HepG2 (cell line): Measurements from ENCODE around the gene UTS2R. TPM values are rescaled to one million over a fixed set of nuclear protein-coding genes. Genes with fewer than 3 reads are reported as not detected.
A peak's percentile ranks its signal among the peaks of the same experiment; 100 is the strongest.

Experiments used
- ARNT ChIP-seq: fragments of 450-650 bp; IDR thresholded peaks from 2 replicates; pipeline ENCODE4 v1.6.1; 2017
- DNMT1 ChIP-seq: sonication (generic); formaldehyde crosslinking; IDR thresholded peaks from 2 replicates; pipeline ENCODE4 v1.5.1; 2020; ENCODE audit warnings: mild to moderate bottlenecking, missing genetic modification reagents
- GATAD1 ChIP-seq: IDR thresholded peaks from 2 replicates; pipeline ENCODE4 v1.6.1; 2016; ENCODE audit warnings: missing genetic modification reagents, missing compliant biosample characterization
- JDP2 ChIP-seq: sonication (generic); formaldehyde crosslinking; IDR thresholded peaks from 2 replicates; pipeline ENCODE4 v1.8.1; 2022; ENCODE audit warnings: missing genetic modification reagents, borderline replicate concordance
- MAFK ChIP-seq, 2 experiments: IDR thresholded peaks in 1 of 2; conservative IDR thresholded peaks in 1 of 2; 2 replicates each; pipeline ENCODE4 v1.6.1; 2011; ENCODE audit warnings: improper control_type of control experiment in 2 of 2, low read length in 2 of 2
- MED13 ChIP-seq: sonication (generic); formaldehyde crosslinking; IDR thresholded peaks from 2 replicates; pipeline ENCODE4 v1.5.0; 2020; ENCODE audit warnings: missing genetic modification reagents
- PAF1 ChIP-seq: IDR thresholded peaks from 2 replicates; pipeline ENCODE4 v1.6.1; 2016; ENCODE audit warnings: missing genetic modification reagents, missing compliant biosample characterization
- SMARCC2 ChIP-seq: fragments of 450-650 bp; IDR thresholded peaks from 2 replicates; pipeline ENCODE4 v1.6.1; 2017; ENCODE audit warnings: antibody characterized with exemption, mild to moderate bottlenecking
- YEATS2 ChIP-seq: sonication (generic); formaldehyde crosslinking; IDR thresholded peaks from 2 replicates; pipeline ENCODE4 v1.4.0; 2020; ENCODE audit warnings: missing genetic modification reagents, borderline replicate concordance
- ZFP36 ChIP-seq: fragments of 150-350 bp; IDR thresholded peaks from 2 replicates; pipeline ENCODE4 v1.6.1; 2018; ENCODE audit warnings: borderline replicate concordance, low read length, low read depth; ENCODE audit not compliant: partially characterized antibody
- ZFP36L2 ChIP-seq: sonication (generic); formaldehyde crosslinking; IDR thresholded peaks from 2 replicates; pipeline ENCODE4 v1.4.0; 2020; ENCODE audit warnings: missing genetic modification reagents
- ZNF121 ChIP-seq: sonication (generic); formaldehyde crosslinking; IDR thresholded peaks from 2 replicates; pipeline ENCODE4 v1.5.0; 2020; ENCODE audit warnings: mild to moderate bottlenecking, missing genetic modification reagents
- ZNF142 ChIP-seq: sonication (generic); formaldehyde crosslinking; IDR thresholded peaks from 2 replicates; pipeline ENCODE4 v1.4.0; 2020; ENCODE audit warnings: missing genetic modification reagents
- ZNF282 ChIP-seq: fragments of 450-650 bp; IDR thresholded peaks from 2 replicates; pipeline ENCODE4 v1.6.1; 2018; ENCODE audit not compliant: partially characterized antibody
- ZNF407 ChIP-seq: sonication (generic); formaldehyde crosslinking; IDR thresholded peaks from one replicate; pipeline ENCODE4 v1.5.1; 2020; ENCODE audit warnings: mild to moderate bottlenecking, missing genetic modification reagents; ENCODE audit errors: not compliant biosample characterization
- ZZZ3 ChIP-seq: sonication (generic); formaldehyde crosslinking; IDR thresholded peaks from 2 replicates; pipeline ENCODE4 v1.4.0; 2020; ENCODE audit warnings: missing genetic modification reagents, mild to moderate bottlenecking, borderline replicate concordance
- polyA plus RNA-seq, 8 experiments: library from polyadenylated mRNA; depleted of rRNA in 3 of 8; stranded (reverse) in 7 of 8; unstranded in 1 of 8; fragments of >200 nt; fragmentation: Illumina TruSeq in 4 of 8; extraction: Trizol in 4 of 8; gene quantifications; 2 replicates each; pipeline versions ENCODE4 v1.2.1 to v1.2.3, GENCODE V29; 2011 to 2016; ENCODE audit warnings: low read depth in 4 of 8, missing spikeins in 1 of 8, mixed read lengths in 1 of 8; ENCODE audit not compliant: insufficient read depth in 1 of 8
- total RNA-seq, 5 experiments: library from RNA; depleted of rRNA; stranded (reverse); fragments of >200 nt; fragmentation: Illumina TruSeq; extraction: Trizol; gene quantifications; 2 replicates each; pipeline ENCODE4 v1.2.3, GENCODE V29; 2016; ENCODE audit warnings: low read depth in 1 of 5

The UTS2R gene
- total and polyA plus RNA-seq, 2 of the 13 experiments (the other 11 are each of a cell fraction or from before 2014, with no cell fraction given) = 0.13 to 0.15 TPM

GRCh38 chr17:82325286-82326180 lies 46.0 kb upstream of the UTS2R start (continued):
- no peak for TF ChIP-seq SMARCC2
- TF ChIP-seq ZNF282 = no peak
- peak; percentile 38; the same call in 1 of the 2 replicates for TF ChIP-seq YEATS2 (CRISPR knock-in tag)
- TF ChIP-seq ZZZ3 (CRISPR knock-in tag) = peak; percentile 84
- peak; percentile 67 for TF ChIP-seq ZNF407 (CRISPR knock-in tag)
- TF ChIP-seq DNMT1 (CRISPR knock-in tag) = no peak
- no peak; the same call in 1 of the 2 replicates for TF ChIP-seq GATAD1 (CRISPR knock-in tag)
- TF ChIP-seq ZFP36 = no peak
- peak; percentile 72 for TF ChIP-seq ZNF121 (CRISPR knock-in tag)
- TF ChIP-seq ZFP36L2 (CRISPR knock-in tag) = no peak
- 0 out of 4 replicates have a peak, but pooled peaks of 1 of the 2 experiments have one; percentile 30 for TF ChIP-seq MAFK (conservative IDR thresholded peaks at IDR 0.05 in 1 of 2, IDR thresholded peaks at IDR 0.05 in 1 of 2; ENCODE audit: low read length in 2 of 2)
- peak; percentile 39 for TF ChIP-seq MED13 (CRISPR knock-in tag)
- TF ChIP-seq JDP2 = no peak
- no peak for TF ChIP-seq ARNT
- peak; percentile 83 for TF ChIP-seq ZNF142 (CRISPR knock-in tag)
- no peak for TF ChIP-seq PAF1 (CRISPR knock-in tag)
